NCI-H146 (cell line): ENCODE data around the gene RAD51D.
"Not testable (repeated sequence)": the region's sequence is repeated elsewhere in the genome, so short reads cannot be mapped to it uniquely, and the experiment has no call there.

Experiments used
- DNase-seq: peaks from one replicate; lab custom pipeline; 2025; lab: John Stamatoyannopoulos, UW

Gene RAD51D

GRCh38 chr17:35119370-35120165 lies at the start of gene RAD51D:
Gene RAD51D (minus strand): TSS chr17:35119860. CDS start chr17:35119613, 247 bp downstream.
- peak; percentile 97 for DNase-seq

DNA sequence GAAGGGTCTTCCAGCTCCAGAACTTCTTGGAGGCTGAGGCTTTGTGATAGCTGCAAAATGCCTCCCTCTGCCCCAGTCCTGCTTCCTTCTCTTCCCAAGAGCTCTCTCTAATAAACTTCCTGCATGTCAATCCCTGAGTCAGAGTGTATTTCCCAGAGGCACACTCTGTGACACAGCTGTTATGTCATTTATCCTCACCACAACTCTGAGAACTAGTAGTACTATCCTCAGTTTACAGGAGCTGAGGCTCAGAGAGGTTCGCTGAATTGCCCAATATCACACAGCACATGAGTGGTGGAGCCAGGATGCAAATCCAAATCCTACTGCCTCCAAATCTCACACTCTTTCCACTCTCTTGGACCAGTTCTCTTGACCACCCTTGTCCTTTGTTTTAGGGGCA lies 48.0 kb upstream of the RAD51D start:
- DNase-seq, result no peak

GRCh38 chr17:35167046-35167445 lies 47.4 kb upstream of the RAD51D start:
- peak; percentile 28 for DNase-seq

- DNase-seq, result no peak
Measured at GRCh38 chr17:35166526-35166925, 46.9 kb upstream of the RAD51D start.

DNA sequence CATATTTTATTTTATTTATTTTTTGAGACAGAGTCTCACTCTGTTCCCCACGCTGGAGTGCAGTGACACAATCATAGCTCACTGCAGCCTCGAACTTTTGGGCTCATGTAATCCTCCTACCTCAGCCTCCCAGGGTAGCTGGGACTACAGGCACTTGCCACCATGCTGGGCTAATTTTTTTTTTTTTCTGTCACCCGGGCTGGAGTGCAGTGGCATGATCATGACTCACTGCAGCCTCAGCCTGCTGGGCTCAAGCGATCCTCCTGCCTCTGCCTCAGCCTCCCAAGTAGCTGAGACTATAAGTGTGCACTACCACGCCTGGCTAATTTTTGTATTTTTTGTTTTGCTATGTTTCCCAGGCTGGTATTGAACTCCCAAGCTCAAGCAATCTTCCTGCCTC lies 45.1 kb upstream of the RAD51D start:
- DNase-seq, result no peak

DNA sequence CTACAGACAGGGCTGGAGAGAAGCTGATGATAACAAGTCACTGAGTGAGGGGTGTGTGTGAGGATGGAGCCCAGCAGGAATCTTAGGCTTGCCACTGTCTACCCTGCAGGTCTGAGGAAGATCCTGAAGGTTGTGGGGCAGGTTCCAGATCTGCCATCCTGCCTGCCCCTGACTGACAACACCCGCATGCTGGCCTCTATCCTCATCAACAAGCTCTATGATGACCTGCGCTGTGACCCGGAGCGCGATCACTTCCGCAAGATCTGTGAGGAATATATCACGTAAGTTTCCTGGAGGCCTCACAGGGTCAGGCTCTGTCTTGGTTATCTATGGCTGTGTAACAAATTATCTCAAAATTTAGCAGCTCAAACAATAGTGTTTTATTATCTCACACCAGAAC lies 44.2 kb upstream of the RAD51D start:
- no peak for DNase-seq

DNA sequence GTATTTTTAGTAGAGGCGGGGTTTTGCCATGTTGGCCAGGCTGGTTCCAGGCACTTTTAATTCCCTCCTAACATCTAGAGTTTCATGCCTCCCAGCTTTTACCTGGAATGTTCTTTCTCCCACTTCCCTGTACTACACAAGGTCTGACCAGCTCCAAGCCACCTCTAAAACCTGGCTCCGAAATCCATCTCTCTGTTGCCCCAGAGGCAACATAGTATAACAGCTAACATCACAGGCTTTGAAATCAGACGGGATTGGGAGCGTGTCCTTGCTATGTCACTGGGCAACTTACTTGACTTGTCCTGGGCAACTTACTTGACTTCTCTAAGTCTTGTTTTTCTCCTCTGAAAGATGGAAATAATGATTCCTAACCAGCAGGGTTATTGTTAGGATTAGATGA lies 43.1 kb upstream of the RAD51D start:
- DNase-seq, result no peak

- no peak for DNase-seq
Measured at GRCh38 chr17:35161281-35161761, 41.7 kb upstream of the RAD51D start.

DNA sequence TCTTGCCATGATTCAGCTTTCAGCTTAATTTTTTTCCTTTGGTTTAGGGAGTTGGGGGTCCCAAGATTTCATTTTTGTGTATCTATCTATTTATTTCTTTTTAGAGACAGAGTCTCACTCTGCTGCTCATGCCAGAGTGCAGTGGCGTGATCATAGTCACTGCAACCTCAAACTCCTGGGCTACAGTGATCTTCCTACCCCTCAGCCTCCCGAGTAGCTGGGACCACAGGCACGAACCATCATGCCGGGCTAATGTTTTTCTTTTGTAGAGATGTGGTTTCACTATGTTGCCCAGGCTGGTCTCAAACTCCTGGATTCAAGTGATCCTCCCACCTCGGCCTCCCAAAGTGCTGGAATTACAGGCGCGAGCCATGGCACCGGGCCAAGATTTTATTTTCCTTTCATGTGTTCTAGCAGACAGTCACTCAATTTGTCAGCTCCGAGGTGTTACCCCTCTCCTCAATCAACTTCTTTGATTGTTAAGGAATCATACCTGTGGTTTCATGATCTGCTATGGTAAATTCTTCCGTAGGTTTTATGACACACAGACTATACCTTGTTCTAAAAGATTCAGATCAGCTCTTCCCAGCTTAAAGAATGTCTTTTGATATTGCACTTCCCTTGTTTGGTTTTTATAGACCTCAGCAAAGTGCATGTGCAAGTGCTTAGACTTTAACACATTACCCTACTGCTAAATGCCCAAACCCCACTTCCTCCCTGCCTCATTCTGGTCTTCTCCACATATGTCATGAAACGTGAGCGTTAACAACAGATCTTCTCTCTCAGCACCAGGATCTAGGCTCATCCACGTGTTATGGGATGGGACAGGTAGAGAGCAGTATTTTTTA lies 40.9 kb upstream of the RAD51D start:
- DNase-seq, result no peak

GRCh38 chr17:35159940-35160339 lies 40.3 kb upstream of the RAD51D start:
- DNase-seq, result no peak

- no peak for DNase-seq
Measured at GRCh38 chr17:35155246-35155645, 35.6 kb upstream of the RAD51D start.

- no peak for DNase-seq
Measured at GRCh38 chr17:35154196-35155165, 34.8 kb upstream of the RAD51D start.

- DNase-seq, result no peak
Measured at GRCh38 chr17:35152421-35153140, 32.9 kb upstream of the RAD51D start.

- DNase-seq, result not testable (repeated sequence)
Measured at GRCh38 chr17:35151080-35151479, 31.4 kb upstream of the RAD51D start.

DNA sequence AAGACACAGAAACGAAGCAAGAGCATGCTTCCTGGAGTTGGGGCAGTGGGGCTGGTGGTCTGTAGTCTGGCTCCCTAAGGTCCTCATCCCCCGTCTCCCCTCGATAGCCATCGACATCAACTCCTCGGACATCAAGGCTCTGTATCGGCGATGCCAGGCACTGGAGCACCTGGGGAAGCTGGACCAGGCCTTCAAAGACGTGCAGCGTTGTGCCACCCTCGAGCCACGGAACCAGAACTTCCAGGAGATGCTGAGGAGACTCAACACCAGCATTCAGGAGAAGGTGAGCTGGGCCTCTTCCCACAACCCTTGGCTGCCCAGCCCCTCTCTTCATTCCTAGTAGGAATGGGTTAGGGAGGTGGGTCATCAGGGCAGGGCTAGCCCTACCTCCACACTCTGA lies 30.3 kb upstream of the RAD51D start:
- no peak for DNase-seq

- no peak for DNase-seq
Measured at GRCh38 chr17:35148144-35148543, 28.5 kb upstream of the RAD51D start.

DNA sequence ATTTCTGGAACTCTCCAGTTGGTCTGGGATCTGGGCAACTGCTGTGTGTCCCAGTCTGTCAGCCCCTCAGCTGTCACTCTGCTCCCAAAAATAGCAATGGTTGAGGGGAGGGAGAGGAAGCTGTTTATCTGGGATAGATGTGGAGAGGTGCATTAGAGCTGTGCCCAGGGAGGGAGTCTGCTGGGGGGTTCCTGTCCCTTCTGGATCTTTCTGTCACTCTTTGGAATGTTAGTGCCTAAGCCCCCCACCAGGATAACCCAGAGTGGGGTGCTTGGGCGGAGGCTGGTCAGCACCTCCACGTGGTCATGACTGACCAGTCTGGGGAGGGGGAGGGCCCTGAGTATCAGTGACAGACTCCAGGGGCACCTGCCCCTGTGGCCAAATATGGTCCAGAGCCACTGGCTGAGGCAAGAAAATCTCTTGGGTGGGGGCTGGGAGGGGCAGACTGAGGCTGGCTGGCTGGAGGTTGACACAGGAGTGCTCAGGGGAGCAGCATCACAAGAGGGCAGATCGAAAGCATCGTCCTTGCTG lies 27.8 kb upstream of the RAD51D start, which contains the start of gene UNC45B:
UNC45B (plus strand) TSS at position 443 of the 531 bp plus-strand sequence. CDS start 447 bp downstream, outside the sequence.
- no peak for DNase-seq

DNA sequence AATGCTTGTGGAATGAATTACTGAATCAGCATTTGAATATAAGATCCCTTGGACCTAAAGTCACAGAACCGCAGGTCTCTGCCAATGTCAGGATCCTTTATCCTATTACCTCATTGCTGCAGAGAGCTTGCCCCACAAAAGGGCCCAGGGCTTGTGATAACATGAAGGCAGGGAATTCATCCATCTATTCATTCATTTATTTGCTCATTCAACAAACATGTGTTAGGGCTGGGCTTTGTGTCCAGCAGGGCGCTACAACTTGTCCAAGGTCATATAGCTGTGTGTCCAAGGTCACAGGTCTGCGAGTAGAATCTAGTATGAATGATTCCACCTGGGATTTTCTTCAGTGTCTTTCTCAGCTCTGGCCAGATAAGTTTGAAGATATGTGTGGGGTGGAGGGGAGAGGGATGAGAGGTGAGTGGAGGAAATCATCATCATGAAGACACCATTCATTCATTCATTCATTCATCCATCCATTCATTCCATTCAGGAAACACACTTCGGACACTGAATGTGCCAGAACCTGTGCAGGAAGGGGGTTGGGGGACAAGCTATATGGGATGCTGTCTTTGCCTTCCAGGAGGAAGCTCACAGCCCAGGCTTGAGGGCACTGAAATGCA lies 26.7 kb upstream of the RAD51D start:
- DNase-seq, result no peak

DNA sequence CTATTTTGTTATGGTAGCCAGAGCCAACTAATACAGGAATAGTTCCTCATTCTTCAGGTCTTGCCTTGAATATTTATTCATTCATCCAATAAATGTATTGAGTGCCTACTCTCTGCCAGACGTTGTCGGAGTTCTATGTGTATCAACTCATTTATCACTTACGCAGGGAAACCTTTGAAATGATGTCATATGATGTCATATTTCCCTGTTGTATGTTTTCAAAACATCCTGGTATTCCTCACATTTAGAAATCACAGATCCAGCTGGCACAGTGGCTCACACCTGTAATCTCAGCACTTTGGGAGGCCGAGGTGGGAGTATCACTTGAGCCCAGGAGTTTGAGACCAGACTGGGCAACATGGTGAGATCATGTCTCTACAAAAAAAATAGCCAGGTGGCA lies 25.2 kb upstream of the RAD51D start:
- DNase-seq, result no peak

DNA sequence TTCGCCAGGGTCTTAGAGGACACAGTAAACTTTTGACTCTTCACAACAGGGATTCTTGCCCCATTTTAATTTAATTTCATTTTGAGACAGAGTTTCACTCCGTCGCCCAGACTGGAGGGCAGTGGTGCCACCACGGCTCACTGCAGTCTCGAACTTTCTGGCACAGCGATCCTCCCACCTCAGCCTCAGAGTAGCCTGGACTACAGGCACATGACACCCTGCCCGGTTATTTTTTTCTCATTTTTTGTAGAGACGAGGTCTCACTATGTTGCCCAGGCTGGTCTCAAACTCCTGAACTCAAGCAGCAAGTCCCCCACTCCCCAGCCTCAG lies 22.8 kb upstream of the RAD51D start:
- no peak for DNase-seq
